WERI-Rb-1 (cell line): ENCODE results near the gene CHST5.
"Not testable (repeated sequence)": the region's sequence is repeated elsewhere in the genome, so short reads cannot be mapped to it uniquely, and the experiment has no call there.

Experiments
- DNase-seq: peaks from one replicate; pipeline ENCODE4 v3.0.0-alpha.2; 2020
- H3K27ac ChIP-seq: fragments of 250-450 bp; sonication (Bioruptor Pico); 2 replicates; pipeline ENCODE4 v1.5.1; 2020; ENCODE audit warnings: mild to moderate bottlenecking, moderate library complexity
- H3K27me3 ChIP-seq: fragments of 250-450 bp; sonication (Bioruptor Pico); 2 replicates; pipeline ENCODE4 v1.5.1; 2021; ENCODE audit warnings: mild to moderate bottlenecking, low read depth, moderate library complexity; ENCODE audit not compliant: insufficient read depth, severe bottlenecking
- H3K36me3 ChIP-seq: fragments of 250-450 bp; sonication (Bioruptor Pico); 2 replicates; pipeline ENCODE4 v1.5.1; 2020; ENCODE audit warnings: mild to moderate bottlenecking, moderate library complexity
- H3K4me3 ChIP-seq: 2 replicates; pipeline ENCODE4 v1.5.1; 2011; ENCODE audit warnings: low read depth, mild to moderate bottlenecking, control low read depth, low read length
- H3K9me3 ChIP-seq: fragments of 250-450 bp; sonication (Bioruptor Pico); 2 replicates; pipeline ENCODE4 v1.5.1; 2021; ENCODE audit warnings: mild to moderate bottlenecking, moderate library complexity; ENCODE audit not compliant: severe bottlenecking
- TF ChIP-seq, protein P1 (sequence below): IDR thresholded peaks from 2 replicates; pipeline ENCODE4 v1.5.1; 2011; ENCODE audit warnings: low read depth, mild to moderate bottlenecking, control low read depth, inconsistent platforms, low read length

The CHST5 gene

GRCh38 chr16:75506107-75506506, 29.8 kb downstream of the CHST5 start:
- H3K4me3 ChIP-seq: no peak overlapping the region
- TF ChIP-seq, protein P1, sequence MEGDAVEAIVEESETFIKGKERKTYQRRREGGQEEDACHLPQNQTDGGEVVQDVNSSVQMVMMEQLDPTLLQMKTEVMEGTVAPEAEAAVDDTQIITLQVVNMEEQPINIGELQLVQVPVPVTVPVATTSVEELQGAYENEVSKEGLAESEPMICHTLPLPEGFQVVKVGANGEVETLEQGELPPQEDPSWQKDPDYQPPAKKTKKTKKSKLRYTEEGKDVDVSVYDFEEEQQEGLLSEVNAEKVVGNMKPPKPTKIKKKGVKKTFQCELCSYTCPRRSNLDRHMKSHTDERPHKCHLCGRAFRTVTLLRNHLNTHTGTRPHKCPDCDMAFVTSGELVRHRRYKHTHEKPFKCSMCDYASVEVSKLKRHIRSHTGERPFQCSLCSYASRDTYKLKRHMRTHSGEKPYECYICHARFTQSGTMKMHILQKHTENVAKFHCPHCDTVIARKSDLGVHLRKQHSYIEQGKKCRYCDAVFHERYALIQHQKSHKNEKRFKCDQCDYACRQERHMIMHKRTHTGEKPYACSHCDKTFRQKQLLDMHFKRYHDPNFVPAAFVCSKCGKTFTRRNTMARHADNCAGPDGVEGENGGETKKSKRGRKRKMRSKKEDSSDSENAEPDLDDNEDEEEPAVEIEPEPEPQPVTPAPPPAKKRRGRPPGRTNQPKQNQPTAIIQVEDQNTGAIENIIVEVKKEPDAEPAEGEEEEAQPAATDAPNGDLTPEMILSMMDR: no peak
- H3K9me3 ChIP-seq: no peaks in the 10 kb centered on the region
- no peak for DNase-seq
- no peaks in the 10 kb centered on the region for H3K36me3 ChIP-seq
- no peaks in the 10 kb centered on the region for H3K27me3 ChIP-seq
- no peak overlapping the region for H3K27ac ChIP-seq

DNA sequence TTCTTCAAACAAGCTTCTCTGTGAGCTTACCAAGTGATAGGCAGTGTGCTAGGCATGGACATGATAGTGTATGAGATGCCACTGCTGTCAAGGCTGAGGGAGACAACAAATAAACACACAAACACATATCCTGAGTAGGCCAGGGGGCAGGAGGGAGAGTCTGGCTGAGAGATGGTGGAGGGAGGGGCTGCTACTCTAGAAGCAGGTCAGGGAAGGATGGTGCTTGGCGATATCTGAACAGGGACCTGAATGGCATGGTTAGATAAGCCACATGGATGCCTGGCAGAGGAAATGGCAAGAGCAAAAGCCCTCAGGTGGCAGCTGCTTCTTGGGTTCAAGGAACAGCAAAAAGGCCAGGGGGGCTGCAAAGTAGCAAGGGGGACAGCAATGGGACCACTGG, 32.1 kb downstream of the CHST5 start:
- TF ChIP-seq, protein P1: no peak
- Histone ChIP-seq H3K27me3 (no peaks in the 10 kb centered on the region), H3K27ac (no peak overlapping the region), H3K9me3 (no peaks in the 10 kb centered on the region), H3K36me3 (no peaks in the 10 kb centered on the region), H3K4me3 (no peak overlapping the region)
- no peak for DNase-seq

DNA sequence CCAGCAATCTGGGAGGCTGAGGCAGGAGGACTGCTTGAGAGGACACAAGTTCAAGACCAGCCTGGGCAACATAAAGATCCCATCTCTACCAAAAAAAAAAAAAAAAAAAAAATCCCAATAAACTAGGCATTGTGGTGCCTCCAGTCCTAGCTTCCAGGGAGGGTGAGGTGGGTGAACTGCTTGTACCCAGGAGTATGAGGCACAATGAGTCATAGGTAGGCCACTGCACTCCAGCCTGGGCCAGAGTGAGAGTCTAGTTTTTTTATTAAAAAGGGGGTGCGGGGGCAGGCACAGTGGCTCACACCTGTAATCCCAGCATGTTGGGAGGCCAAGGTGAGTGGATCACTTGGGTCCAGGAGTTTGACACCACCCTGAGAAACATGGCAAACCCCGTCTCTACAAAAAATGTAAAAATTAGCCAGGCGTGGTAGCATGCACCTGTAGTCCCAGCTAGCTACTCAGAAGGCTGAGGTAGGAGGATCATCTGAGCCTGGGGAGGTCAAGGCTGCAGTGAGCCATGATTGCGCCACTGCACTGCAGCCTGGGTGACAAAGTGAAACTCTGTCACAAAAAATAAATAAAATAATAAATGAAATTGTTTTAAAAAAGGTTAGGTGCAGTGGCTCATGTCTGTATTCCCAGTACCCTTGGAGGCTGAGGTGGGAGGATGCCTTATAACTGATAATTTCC, 32.8 kb downstream of the CHST5 start:
- no peaks in the 10 kb centered on the region for H3K27me3 ChIP-seq
- TF ChIP-seq, protein P1: no peak
- no peaks in the 10 kb centered on the region for H3K9me3 ChIP-seq
- no peak for DNase-seq
- no peak overlapping the region for H3K27ac ChIP-seq
- H3K4me3 ChIP-seq: no peak overlapping the region
- no peaks in the 10 kb centered on the region for H3K36me3 ChIP-seq

- H3K27me3 ChIP-seq, H3K4me3 ChIP-seq, DNase-seq, H3K27ac ChIP-seq, H3K9me3 ChIP-seq, H3K36me3 ChIP-seq: not testable (repeated sequence)
These were observed 34.1 kb downstream of the CHST5 start for GRCh38 chr16:75501820-75502219.

- Histone ChIP-seq H3K27me3 (no peaks in the 10 kb centered on the region), H3K27ac (peak overlapping the region; percentile 41), H3K36me3 (no peaks in the 10 kb centered on the region), H3K9me3 (no peaks in the 10 kb centered on the region), H3K4me3 (no peak overlapping the region)
- peak; percentile 52 for DNase-seq
- TF ChIP-seq, protein P1: no peak
These were observed 34.5 kb downstream of the CHST5 start for GRCh38 chr16:75501359-75501758.

GRCh38 chr16:75498605-75499322, 37.1 kb downstream of the CHST5 start:
- H3K36me3 ChIP-seq, DNase-seq, H3K27me3 ChIP-seq, H3K9me3 ChIP-seq, H3K27ac ChIP-seq, H3K4me3 ChIP-seq: not testable (repeated sequence)
